Gastrocnemius medialis (tissue), 4 donors: ENCODE data around the gene STX17. TPM values are rescaled to one million over a fixed set of nuclear protein-coding genes. Genes with fewer than 3 reads are reported as not detected.

Experiments used
- ATAC-seq, 2 donors: fragments of 150-250 bp; one replicate each; pipeline ENCODE4 v1.9.1; 2016
- DNase-seq, 2 donors: peaks; one replicate each; pipeline ENCODE4 v3.0.0-alpha.2; 2019
- H3K27ac ChIP-seq, 4 donors: fragments of 200-600 bp; sonication (generic); 1 replicate in 1 of 4; 2 replicates in 3 of 4; pipeline ENCODE4 v1.5.1; 2016 to 2018; ENCODE audit warnings: mild to moderate bottlenecking in 2 of 4, moderate library complexity in 1 of 4
- H3K27me3 ChIP-seq, 3 donors: fragments of 200-600 bp; sonication (generic) in 2 of 3; 1 replicate in 1 of 3; 2 replicates in 2 of 3; pipeline versions ENCODE4 v1.5.1 to v1.6.0; 2016 to 2019; ENCODE audit warnings: mild to moderate bottlenecking in 1 of 3, moderate library complexity in 1 of 3
- H3K36me3 ChIP-seq, 2 donors: fragments of 200-600 bp; sonication (generic) in 1 of 2; one replicate each; pipeline ENCODE4 v1.5.1; 2017 to 2018
- H3K4me1 ChIP-seq, 2 donors: fragments of 200-600 bp; sonication (generic) in 1 of 2; one replicate each; pipeline ENCODE4 v1.5.1; 2016 to 2017; ENCODE audit warnings: mild to moderate bottlenecking in 2 of 2
- H3K4me3 ChIP-seq, 4 donors: fragments of 200-600 bp; sonication (generic) in 3 of 4; 1 replicate in 1 of 4; 2 replicates in 3 of 4; pipeline ENCODE4 v1.5.1; 2016 to 2019; ENCODE audit warnings: mild to moderate bottlenecking in 2 of 4
- H3K9me3 ChIP-seq, 3 donors: fragments of 200-600 bp; sonication (generic) in 2 of 3; 1 replicate in 1 of 3; 2 replicates in 2 of 3; pipeline ENCODE4 v1.5.1; 2016 to 2019
- CTCF ChIP-seq, 5 experiments: fragments of 450-650 bp in 3 of 5; fragments of 200-600 bp in 2 of 5; sonication (generic) in 2 of 5; IDR thresholded peaks in 4 of 5; conservative IDR thresholded peaks in 1 of 5; 1 replicate in 4 of 5; 2 replicates in 1 of 5; pipeline ENCODE4 v1.5.1; 2016 to 2019; ENCODE audit warnings: antibody characterized with exemption in 5 of 5, mild to moderate bottlenecking in 3 of 5, moderate library complexity in 3 of 5
- POLR2A ChIP-seq, 2 donors: fragments of 450-650 bp; IDR thresholded peaks; one replicate each; pipeline ENCODE4 v1.6.1; 2017; ENCODE audit warnings: antibody characterized with exemption in 2 of 2, mild to moderate bottlenecking in 2 of 2, moderate library complexity in 2 of 2
- in situ Hi-C, 4 donors: fragments of 200-750 bp; cut with MboI; loops; one replicate each; pipeline versions ENCODE4 v1.15.0 to v1.8.0; 2017; ENCODE audit warnings: low sequenced_read_pairs in 4 of 4
- intact Hi-C: fragments of 100-400 bp; cut with DNase I; formaldehyde crosslinking; loops from one replicate; pipeline ENCODE4 v1.15.1; 2023; ENCODE audit warnings: low total_unique reads
- total RNA-seq, 4 donors: library from RNA; depleted of rRNA; stranded (reverse); fragments of >200 nt; gene quantifications; one replicate each; pipeline versions ENCODE4 v1.1.0 to v1.2.3, GENCODE V29; 2016

STX17 gene
- total RNA-seq, 4 donors from 2014 or later = 25.3 to 34.4 (median 31.6) TPM

- H3K27me3 ChIP-seq = no peaks in the 10 kb centered on the region
- no peak for TF ChIP-seq POLR2A (IDR thresholded peaks at IDR 0.05)
- TF ChIP-seq CTCF (IDR thresholded peaks at IDR 0.05 in 4 of 5, conservative IDR thresholded peaks at IDR 0.05 in 1 of 5) = no peak
- peaks cover 0 to 21% of the 10 kb centered on the region in 2 donors for H3K36me3 ChIP-seq
- peaks cover 0 to 4% (median 0%) of the 10 kb centered on the region in 3 donors for H3K9me3 ChIP-seq
- H3K4me3 ChIP-seq = no peak overlapping the region
- in situ Hi-C loops = no loop called here
- no peaks in the 10 kb centered on the region for H3K4me1 ChIP-seq
- ATAC-seq (no peak), DNase-seq (no peak)
- H3K27ac ChIP-seq = no peak overlapping the region
- intact Hi-C loops = no loop called here
These were observed 15.6 kb downstream of the STX17 start for GRCh38 chr9:99921875-99922710.

GRCh38 chr9:99922711-99923030 lies 16.2 kb downstream of the STX17 start:
- TF ChIP-seq POLR2A (IDR thresholded peaks at IDR 0.05) = no peak
- no peak for TF ChIP-seq CTCF (IDR thresholded peaks at IDR 0.05 in 4 of 5, conservative IDR thresholded peaks at IDR 0.05 in 1 of 5)
- no peaks in the 10 kb centered on the region for H3K27me3 ChIP-seq
- H3K27ac ChIP-seq = no peak overlapping the region
- H3K36me3 ChIP-seq = peaks cover 0 to 15% of the 10 kb centered on the region in 2 donors
- in situ Hi-C loops = no loop called here
- H3K9me3 ChIP-seq = peaks cover 0 to 4% (median 0%) of the 10 kb centered on the region in 3 donors
- no peak overlapping the region for H3K4me3 ChIP-seq
- no peak for ATAC-seq
- DNase-seq = no peak
- no peaks in the 10 kb centered on the region for H3K4me1 ChIP-seq
- intact Hi-C loops = no loop called here

- Histone ChIP-seq H3K36me3 (peaks cover 0 to 18% of the 10 kb centered on the region in 2 donors), H3K27ac (no peak overlapping the region), H3K4me3 (no peak overlapping the region), H3K9me3 (peaks cover 0 to 4% (median 0%) of the 10 kb centered on the region in 3 donors), H3K4me1 (no peaks in the 10 kb centered on the region), H3K27me3 (no peaks in the 10 kb centered on the region)
- no peak for TF ChIP-seq POLR2A (IDR thresholded peaks at IDR 0.05)
- TF ChIP-seq CTCF (IDR thresholded peaks at IDR 0.05 in 4 of 5, conservative IDR thresholded peaks at IDR 0.05 in 1 of 5) = no peak
- intact Hi-C loops = no loop called here
- in situ Hi-C loops = no loop called here
- ATAC-seq (no peak), DNase-seq (no peak)
These were observed 19.1 kb downstream of the STX17 start for GRCh38 chr9:99925541-99925940.

- H3K4me1 ChIP-seq = no peaks in the 10 kb centered on the region
- ATAC-seq (no peak), DNase-seq (no peak)
- no peaks in the 10 kb centered on the region for H3K27me3 ChIP-seq
- H3K4me3 ChIP-seq = no peak overlapping the region
- TF ChIP-seq CTCF (IDR thresholded peaks at IDR 0.05 in 4 of 5, conservative IDR thresholded peaks at IDR 0.05 in 1 of 5) = no peak
- TF ChIP-seq POLR2A (IDR thresholded peaks at IDR 0.05) = no peak
- peaks cover 0 to 12% of the 10 kb centered on the region in 2 donors for H3K36me3 ChIP-seq
- in situ Hi-C loops (no loop called here), intact Hi-C loops (no loop called here)
- H3K9me3 ChIP-seq = peaks cover 0 to 4% (median 0%) of the 10 kb centered on the region in 3 donors
- H3K27ac ChIP-seq = no peak overlapping the region
These were observed 23.2 kb downstream of the STX17 start for GRCh38 chr9:99929652-99930051.
